ENCODE measurements around the gene LMO1.

Gene LMO1

DNA sequence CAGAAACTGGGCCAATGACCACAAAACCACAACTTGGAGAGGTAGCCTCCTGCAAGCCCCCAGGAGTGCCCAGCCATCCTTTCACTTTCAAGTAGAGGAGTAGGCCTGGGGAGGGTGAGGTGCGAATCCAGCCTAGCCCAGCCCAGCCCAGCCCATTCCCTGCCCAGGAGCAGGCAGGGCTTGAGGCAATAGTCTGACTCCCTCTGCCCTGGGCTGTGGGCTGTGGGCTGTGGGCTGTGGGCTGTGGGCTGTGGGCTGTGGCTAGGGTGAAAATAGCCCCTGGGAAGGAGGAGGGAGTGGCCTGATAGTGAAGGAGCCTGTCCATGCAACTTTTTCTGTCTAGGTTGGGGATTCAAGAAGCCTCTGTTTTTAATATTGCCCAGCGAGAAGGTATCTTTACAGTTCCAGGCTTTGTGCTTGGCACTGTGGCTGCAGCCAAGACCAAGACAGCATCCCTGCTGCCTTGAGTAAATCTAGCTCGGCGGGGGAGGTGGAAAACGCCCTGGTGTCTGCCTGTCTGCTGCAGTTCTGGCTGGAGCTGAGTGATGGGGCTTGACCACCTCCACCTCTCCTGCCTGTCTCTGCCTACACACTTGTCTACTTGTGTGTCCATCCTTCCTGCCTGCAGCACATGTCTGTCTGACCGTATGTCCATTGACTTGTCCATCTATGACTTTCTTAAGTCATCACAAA is 40.7 kb downstream of the LMO1 start:
- Histone ChIP-seq H3K4me3 (ENCODE audit: low read length) (no peak overlapping the region), H3K4me1 (ENCODE audit: insufficient read depth, low read length) (peaks cover 3% of the 10 kb centered on the region; the same call in 1 of the 2 replicates), H3K27ac (ENCODE audit: low read depth, low read length) (no peak overlapping the region), H3K9ac (ENCODE audit: low read depth, low read length) (no peak overlapping the region), H3K9me3 (ENCODE audit: insufficient read depth, low read depth, low read length) (no peaks in the 10 kb centered on the region), H3K36me3 (ENCODE audit: insufficient read depth, low read length) (no peaks in the 10 kb centered on the region), H3K27me3 (ENCODE audit: insufficient read depth, low read length) (no peaks in the 10 kb centered on the region)
- 69% methylated on average over 6 of the region's 6 CpGs for WGBS

DNA sequence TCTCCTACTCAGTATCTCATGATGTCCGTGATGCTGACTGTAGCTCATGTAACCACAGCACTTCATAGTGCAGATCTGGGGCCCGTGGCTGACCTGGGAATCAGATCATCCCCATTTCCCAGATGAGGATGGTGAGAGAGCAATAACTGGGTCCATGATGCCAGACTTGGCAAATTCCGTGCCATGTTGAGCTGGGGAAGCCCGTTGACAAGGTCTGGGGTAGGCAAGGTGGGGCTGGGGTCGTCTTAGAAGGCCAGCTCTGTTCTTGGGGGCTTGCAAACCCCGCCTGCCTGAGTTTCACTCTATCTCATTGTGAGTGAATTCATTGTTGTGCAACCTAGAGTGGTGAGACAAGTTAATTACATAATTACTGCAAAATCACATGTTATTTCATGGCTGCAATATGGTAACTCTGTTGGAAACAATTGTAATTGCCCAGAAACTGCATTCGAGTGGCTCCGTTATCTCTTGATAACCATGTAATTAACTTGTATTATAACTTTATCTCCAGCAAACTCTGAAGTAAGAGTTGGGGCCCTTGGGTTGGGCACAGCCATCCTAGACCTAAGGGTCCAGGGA is 41.7 kb downstream of the LMO1 start:
- H3K36me3 ChIP-seq (ENCODE audit: insufficient read depth, low read length) = no peaks in the 10 kb centered on the region
- no peaks in the 10 kb centered on the region for H3K27me3 ChIP-seq (ENCODE audit: insufficient read depth, low read length)
- H3K27ac ChIP-seq (ENCODE audit: low read depth, low read length) = no peak overlapping the region
- peaks cover under 1% of the 10 kb centered on the region; the same call in 1 of the 2 replicates for H3K4me1 ChIP-seq (ENCODE audit: insufficient read depth, low read length)
- WGBS = 89% methylated on average over 6 of the region's 8 CpGs
- no peak overlapping the region for H3K9ac ChIP-seq (ENCODE audit: low read depth, low read length)
- no peaks in the 10 kb centered on the region for H3K9me3 ChIP-seq (ENCODE audit: insufficient read depth, low read depth, low read length)
- H3K4me3 ChIP-seq (ENCODE audit: low read length) = no peak overlapping the region

DNA sequence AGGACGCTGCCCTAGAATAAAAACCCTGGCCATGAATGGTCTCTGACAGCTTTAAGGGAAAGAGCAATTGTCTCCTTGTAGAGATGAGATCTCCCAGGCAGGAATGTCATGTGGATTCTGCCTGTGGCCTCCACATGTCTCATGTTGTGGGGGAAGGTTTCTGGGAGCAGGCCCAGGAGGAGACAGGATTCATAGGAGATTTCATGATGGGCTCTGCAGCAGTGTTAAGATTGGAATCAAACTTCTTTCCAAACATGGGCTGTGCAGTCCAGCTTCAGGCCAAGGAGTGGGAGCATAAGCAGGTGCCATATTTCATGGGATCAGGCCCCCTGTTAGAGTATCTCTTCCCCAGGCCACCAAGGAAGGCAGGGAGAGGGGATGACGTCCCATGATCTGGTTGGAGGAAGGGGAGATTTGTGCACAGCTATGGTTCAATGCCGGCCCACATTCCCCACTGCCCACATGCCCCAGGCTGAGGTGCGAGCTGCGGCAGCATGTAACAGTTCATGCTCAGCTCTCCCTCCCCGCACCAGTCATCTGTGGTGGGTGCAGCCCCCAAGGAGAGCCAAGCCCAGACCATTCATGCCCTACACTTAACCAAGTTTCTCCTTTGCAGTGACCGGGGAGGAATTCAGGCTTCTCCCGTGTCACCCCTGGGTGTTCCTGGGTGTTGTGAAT is 42.5 kb downstream of the LMO1 start:
- WGBS = 97% methylated on average over 7 of the region's 8 CpGs
- no peak overlapping the region for H3K27ac ChIP-seq (ENCODE audit: low read depth, low read length)
- no peak overlapping the region for H3K4me3 ChIP-seq (ENCODE audit: low read length)
- H3K9ac ChIP-seq (ENCODE audit: low read depth, low read length) = no peak overlapping the region
- no peaks in the 10 kb centered on the region for H3K9me3 ChIP-seq (ENCODE audit: insufficient read depth, low read depth, low read length)
- H3K27me3 ChIP-seq (ENCODE audit: insufficient read depth, low read length) = no peaks in the 10 kb centered on the region
- no peaks in the 10 kb centered on the region for H3K36me3 ChIP-seq (ENCODE audit: insufficient read depth, low read length)
- no peaks in the 10 kb centered on the region for H3K4me1 ChIP-seq (ENCODE audit: insufficient read depth, low read length)

DNA sequence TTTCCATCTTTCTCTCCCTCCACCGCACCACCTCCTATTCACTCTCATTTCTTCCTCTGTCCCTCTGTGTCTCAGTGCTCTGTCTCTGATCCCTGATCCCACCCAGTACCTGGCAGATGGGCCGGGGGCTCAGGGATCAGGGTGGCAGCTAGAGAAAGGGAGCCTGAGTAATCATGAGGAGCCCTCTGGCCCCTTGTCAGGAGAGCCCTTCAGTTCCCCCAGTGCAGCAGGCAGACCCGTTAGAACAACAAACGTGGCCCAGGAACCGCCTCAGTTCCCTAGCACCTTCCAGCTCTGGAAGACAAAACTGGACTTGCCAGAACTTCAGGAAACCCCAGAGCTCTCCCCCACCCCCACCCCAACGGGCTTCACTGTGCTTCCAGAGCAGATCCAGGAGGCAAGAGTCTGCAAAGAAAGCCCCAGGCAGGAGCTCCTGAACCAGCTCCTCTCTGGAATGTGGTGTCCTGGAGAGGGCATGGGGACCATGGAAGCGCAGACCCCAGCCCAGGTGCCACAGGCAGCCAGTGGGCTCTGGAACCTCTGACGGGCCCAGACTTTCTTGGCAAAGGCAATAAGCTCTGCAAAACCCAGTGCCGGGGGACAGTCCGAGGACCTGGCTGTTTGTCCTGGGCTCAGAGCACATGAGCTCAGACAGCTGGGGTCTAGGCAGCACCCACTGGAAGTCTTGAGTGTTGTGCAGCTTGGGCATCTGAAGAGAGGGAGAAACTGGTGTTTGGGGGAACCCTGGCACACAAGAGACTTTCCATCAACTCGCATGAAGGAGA is 43.2 kb downstream of the LMO1 start:
- whole genome bisulfite sequencing = 92% methylated on average over 11 of the region's 11 CpGs
- no peaks in the 10 kb centered on the region for H3K9me3 ChIP-seq (ENCODE audit: insufficient read depth, low read depth, low read length)
- no peaks in the 10 kb centered on the region for H3K36me3 ChIP-seq (ENCODE audit: insufficient read depth, low read length)
- no peak overlapping the region for H3K9ac ChIP-seq (ENCODE audit: low read depth, low read length)
- no peaks in the 10 kb centered on the region for H3K4me1 ChIP-seq (ENCODE audit: insufficient read depth, low read length)
- H3K27me3 ChIP-seq (ENCODE audit: insufficient read depth, low read length) = no peaks in the 10 kb centered on the region
- H3K27ac ChIP-seq (ENCODE audit: low read depth, low read length) = no peak overlapping the region
- no peak overlapping the region for H3K4me3 ChIP-seq (ENCODE audit: low read length)

DNA sequence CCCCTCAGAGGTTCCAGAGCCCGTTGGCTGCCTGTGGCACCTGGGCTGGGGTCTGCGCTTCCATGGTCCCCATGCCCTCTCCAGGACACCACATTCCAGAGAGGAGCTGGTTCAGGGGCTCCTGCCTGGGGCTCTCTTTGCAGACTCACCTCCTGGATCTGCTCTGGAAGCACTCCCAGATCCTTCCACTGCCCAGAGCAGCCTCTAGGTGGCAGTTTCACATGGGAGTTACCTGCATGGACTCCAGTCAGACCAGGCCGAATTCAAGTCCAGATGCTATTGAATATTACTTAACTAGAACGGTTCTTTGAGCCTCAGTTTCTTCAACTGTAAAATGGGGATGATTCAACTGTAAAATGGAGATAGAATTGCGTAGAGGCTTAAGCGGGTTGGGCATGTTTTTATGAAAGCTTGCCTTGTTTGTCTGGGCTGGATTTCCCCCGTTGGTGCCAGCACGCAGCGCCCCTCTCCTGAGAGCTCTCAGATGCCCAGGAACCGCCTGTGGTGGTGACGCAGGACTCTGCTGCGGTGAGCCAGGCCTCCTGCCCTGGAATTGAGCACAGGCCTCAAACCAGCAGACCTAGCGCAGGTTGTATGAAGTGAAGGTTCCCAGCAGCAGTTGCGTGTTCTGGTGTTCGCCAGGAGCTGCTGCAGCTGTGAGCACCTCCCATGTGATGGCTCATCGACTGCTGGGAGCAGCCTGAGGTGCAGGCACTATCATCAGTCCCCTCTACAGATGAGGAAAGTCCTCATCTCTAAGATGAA is 44.2 kb downstream of the LMO1 start:
- Histone ChIP-seq H3K4me1 (ENCODE audit: insufficient read depth, low read length) (no peaks in the 10 kb centered on the region), H3K4me3 (ENCODE audit: low read length) (no peak overlapping the region), H3K27ac (ENCODE audit: low read depth, low read length) (no peak overlapping the region), H3K9me3 (ENCODE audit: insufficient read depth, low read depth, low read length) (no peaks in the 10 kb centered on the region), H3K9ac (ENCODE audit: low read depth, low read length) (no peak overlapping the region), H3K27me3 (ENCODE audit: insufficient read depth, low read length) (no peaks in the 10 kb centered on the region), H3K36me3 (ENCODE audit: insufficient read depth, low read length) (no peaks in the 10 kb centered on the region)
- WGBS = 89% methylated on average over 16 of the region's 16 CpGs

DNA sequence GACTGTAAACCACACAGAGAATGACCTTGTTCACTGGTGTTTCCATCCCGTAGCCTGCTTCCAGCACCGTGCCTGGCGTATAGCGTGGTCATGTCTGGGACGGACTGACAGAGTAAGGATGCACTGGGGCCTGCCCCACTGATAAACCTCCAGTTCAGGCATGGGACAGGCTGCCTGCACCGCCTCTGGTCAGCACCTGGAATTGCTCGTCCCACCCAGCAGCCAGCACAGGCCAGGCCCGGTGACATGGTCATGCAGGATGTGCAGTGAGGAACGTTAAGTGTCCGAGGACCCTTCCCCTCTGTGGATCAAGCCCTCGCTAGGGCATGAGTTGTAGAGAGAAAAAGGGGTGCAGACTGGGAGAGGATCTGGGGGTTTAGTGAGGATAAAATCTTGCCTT is 44.8 kb downstream of the LMO1 start:
- no peak overlapping the region for H3K27ac ChIP-seq (ENCODE audit: low read depth, low read length)
- no peaks in the 10 kb centered on the region for H3K36me3 ChIP-seq (ENCODE audit: insufficient read depth, low read length)
- 84% methylated on average over 11 of the region's 11 CpGs for WGBS
- H3K4me1 ChIP-seq (ENCODE audit: insufficient read depth, low read length) = no peaks in the 10 kb centered on the region
- no peaks in the 10 kb centered on the region for H3K9me3 ChIP-seq (ENCODE audit: insufficient read depth, low read depth, low read length)
- no peak overlapping the region for H3K4me3 ChIP-seq (ENCODE audit: low read length)
- no peak overlapping the region for H3K9ac ChIP-seq (ENCODE audit: low read depth, low read length)
- no peaks in the 10 kb centered on the region for H3K27me3 ChIP-seq (ENCODE audit: insufficient read depth, low read length)

DNA sequence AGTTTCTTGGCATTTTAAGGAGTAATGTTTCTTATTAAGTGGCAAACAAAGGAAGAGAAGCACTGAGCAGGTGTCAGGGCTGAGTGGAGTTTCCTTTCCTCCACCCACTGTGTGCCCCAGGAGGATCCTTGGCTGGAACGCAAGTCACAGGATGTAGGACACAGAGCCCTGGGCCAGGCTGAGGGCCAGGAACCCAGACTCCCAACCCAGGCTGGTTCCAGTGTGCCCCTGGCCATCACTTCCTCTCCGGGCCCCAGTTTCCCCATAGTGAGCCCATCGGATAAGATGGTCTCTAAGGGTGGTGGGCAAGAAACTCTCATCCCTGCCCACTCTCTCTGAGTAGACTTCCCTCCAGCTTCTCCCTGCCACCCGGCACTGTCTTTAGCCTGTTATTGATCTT is 45.3 kb downstream of the LMO1 start:
- Histone ChIP-seq H3K36me3 (ENCODE audit: insufficient read depth, low read length) (no peaks in the 10 kb centered on the region), H3K4me3 (ENCODE audit: low read length) (no peak overlapping the region), H3K27ac (ENCODE audit: low read depth, low read length) (no peak overlapping the region), H3K27me3 (ENCODE audit: insufficient read depth, low read length) (no peaks in the 10 kb centered on the region), H3K4me1 (ENCODE audit: insufficient read depth, low read length) (no peaks in the 10 kb centered on the region), H3K9ac (ENCODE audit: low read depth, low read length) (no peak overlapping the region), H3K9me3 (ENCODE audit: insufficient read depth, low read depth, low read length) (no peaks in the 10 kb centered on the region)
- WGBS = 97% methylated on average over 4 of the region's 4 CpGs

DNA sequence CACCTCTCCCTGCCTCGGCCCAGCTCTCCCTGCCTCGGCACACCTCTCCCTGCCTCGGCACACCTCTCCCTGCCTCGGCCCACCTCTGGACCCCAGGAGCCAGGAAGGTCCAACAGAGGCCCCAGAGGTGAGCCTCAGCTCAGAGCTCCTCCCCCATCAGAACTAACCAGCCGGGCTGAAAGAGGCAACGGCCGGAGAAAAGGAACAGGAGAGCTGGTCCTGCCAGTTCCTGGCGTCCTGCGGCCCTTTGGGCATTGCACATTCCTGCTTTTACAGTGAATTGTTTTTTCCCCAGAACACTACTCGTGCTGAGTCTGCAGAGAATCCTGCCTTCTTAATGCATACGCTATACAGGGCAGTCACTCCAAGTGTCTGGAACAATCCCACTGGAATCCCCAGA is 45.8 kb downstream of the LMO1 start:
- H3K27me3 ChIP-seq (ENCODE audit: insufficient read depth, low read length) = no peaks in the 10 kb centered on the region
- H3K4me1 ChIP-seq (ENCODE audit: insufficient read depth, low read length) = no peaks in the 10 kb centered on the region
- no peaks in the 10 kb centered on the region for H3K36me3 ChIP-seq (ENCODE audit: insufficient read depth, low read length)
- no peak overlapping the region for H3K27ac ChIP-seq (ENCODE audit: low read depth, low read length)
- no peaks in the 10 kb centered on the region for H3K9me3 ChIP-seq (ENCODE audit: insufficient read depth, low read depth, low read length)
- H3K4me3 ChIP-seq (ENCODE audit: low read length) = no peak overlapping the region
- 88% methylated on average over 11 of the region's 11 CpGs for WGBS
- no peak overlapping the region for H3K9ac ChIP-seq (ENCODE audit: low read depth, low read length)

DNA sequence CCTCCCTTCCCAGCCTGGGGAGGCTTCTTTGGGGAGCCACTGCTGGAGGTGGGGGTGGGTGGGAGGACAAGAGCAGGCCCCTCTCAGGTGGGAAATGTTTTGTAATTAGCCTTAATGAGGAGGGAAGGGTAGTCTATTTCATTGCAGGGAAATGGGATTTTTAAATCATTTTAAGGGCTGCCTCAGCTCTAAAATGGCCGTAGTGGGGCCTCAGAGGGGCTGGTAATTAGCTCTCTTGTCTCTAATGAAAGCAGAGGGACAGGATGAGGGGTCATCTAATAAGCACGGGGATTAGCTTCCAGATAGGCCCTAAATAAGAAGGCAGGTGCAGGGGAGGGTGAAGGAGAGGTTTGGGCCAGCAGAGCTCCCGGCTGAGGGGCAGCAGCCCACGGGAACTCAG is 46.5 kb downstream of the LMO1 start:
- Histone ChIP-seq H3K9ac (ENCODE audit: low read depth, low read length) (no peak overlapping the region), H3K4me1 (ENCODE audit: insufficient read depth, low read length) (no peaks in the 10 kb centered on the region), H3K4me3 (ENCODE audit: low read length) (no peak overlapping the region), H3K27me3 (ENCODE audit: insufficient read depth, low read length) (no peaks in the 10 kb centered on the region), H3K9me3 (ENCODE audit: insufficient read depth, low read depth, low read length) (no peaks in the 10 kb centered on the region), H3K27ac (ENCODE audit: low read depth, low read length) (no peak overlapping the region), H3K36me3 (ENCODE audit: insufficient read depth, low read length) (no peaks in the 10 kb centered on the region)
- 90% methylated on average over 4 of the region's 4 CpGs for WGBS

DNA sequence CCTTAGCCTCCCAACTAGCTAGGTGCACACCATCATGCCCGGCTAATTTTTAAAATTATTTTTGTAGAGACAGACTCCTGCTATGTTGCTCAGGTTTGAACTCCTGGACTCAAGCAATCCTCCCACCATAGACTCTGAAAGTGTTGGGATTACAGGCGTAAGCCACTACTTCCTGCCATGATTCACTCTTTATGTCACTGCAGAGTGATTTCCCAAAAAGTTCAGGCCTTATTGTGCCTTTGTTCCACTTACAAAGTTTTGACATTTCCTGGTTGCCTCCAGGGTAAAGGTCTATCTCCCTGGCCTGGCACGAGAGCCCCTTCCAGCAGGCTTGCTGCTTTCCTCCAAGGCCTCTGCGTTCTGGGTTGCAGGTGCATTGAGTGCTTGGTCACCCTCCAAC is 50.3 kb downstream of the LMO1 start:
- H3K36me3 ChIP-seq (ENCODE audit: insufficient read depth, low read length) = no peaks in the 10 kb centered on the region
- no peaks in the 10 kb centered on the region for H3K27me3 ChIP-seq (ENCODE audit: insufficient read depth, low read length)
- no peak overlapping the region for H3K27ac ChIP-seq (ENCODE audit: low read depth, low read length)
- no peaks in the 10 kb centered on the region for H3K9me3 ChIP-seq (ENCODE audit: insufficient read depth, low read depth, low read length)
- H3K9ac ChIP-seq (ENCODE audit: low read depth, low read length) = no peak overlapping the region
- H3K4me3 ChIP-seq (ENCODE audit: low read length) = no peak overlapping the region
- H3K4me1 ChIP-seq (ENCODE audit: insufficient read depth, low read length) = no peaks in the 10 kb centered on the region
- WGBS = 92% methylated on average over 4 of the region's 4 CpGs
